Esophagus squamous epithelium (tissue), 4 donors: ENCODE data around the gene ECT2.

Experiments used
- POLR2A ChIP-seq, 4 donors: fragments of 450-650 bp; IDR thresholded peaks; one replicate each; pipeline ENCODE4 v1.6.1; 2017; ENCODE audit warnings: antibody characterized with exemption in 4 of 4, mild to moderate bottlenecking in 4 of 4, moderate library complexity in 3 of 4
- TF ChIP-seq, protein P1 (sequence below), 6 experiments: fragments of 450-650 bp in 4 of 6; fragments of 200-600 bp in 2 of 6; sonication (generic) in 2 of 6; IDR thresholded peaks; one replicate each; pipeline ENCODE4 v1.5.1; 2016 to 2019; ENCODE audit warnings: antibody characterized with exemption in 6 of 6, mild to moderate bottlenecking in 4 of 6, moderate library complexity in 4 of 6

DNA sequence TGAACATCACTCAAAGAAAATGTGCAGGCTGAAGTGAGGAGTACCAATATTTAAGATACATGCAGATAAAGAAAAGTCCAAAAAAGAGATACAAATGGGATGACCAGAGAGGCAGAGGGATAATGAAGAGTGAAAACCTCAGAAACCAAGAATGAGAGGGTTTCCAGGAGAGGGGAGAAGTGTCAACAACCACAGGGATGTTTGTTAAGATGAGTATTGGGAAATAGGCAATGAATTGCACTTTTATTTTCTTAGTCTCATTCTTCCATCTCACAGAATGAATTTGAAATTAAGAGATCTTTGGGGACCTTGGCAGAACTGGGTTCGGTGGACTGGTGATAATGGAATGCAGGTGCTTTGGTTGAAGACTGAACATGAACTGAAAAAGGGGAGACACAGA, 102.5 kb downstream of the ECT2 start:
- TF ChIP-seq, protein P1, sequence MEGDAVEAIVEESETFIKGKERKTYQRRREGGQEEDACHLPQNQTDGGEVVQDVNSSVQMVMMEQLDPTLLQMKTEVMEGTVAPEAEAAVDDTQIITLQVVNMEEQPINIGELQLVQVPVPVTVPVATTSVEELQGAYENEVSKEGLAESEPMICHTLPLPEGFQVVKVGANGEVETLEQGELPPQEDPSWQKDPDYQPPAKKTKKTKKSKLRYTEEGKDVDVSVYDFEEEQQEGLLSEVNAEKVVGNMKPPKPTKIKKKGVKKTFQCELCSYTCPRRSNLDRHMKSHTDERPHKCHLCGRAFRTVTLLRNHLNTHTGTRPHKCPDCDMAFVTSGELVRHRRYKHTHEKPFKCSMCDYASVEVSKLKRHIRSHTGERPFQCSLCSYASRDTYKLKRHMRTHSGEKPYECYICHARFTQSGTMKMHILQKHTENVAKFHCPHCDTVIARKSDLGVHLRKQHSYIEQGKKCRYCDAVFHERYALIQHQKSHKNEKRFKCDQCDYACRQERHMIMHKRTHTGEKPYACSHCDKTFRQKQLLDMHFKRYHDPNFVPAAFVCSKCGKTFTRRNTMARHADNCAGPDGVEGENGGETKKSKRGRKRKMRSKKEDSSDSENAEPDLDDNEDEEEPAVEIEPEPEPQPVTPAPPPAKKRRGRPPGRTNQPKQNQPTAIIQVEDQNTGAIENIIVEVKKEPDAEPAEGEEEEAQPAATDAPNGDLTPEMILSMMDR (IDR thresholded peaks at IDR 0.05): no peak
- TF ChIP-seq POLR2A (IDR thresholded peaks at IDR 0.05): no peak
